ENCODE measurements around the gene ENTPD5. TPM values are rescaled to one million over a fixed set of nuclear protein-coding genes. Genes with fewer than 3 reads are reported as not detected.
"Not testable (repeated sequence)": the region's sequence is repeated elsewhere in the genome, so short reads cannot be mapped to it uniquely, and the experiment has no call there.

Gene ENTPD5
- total RNA-seq, 3 donors from 2014 or later, result 5.2 to 6.3 (median 5.9) TPM

DNA sequence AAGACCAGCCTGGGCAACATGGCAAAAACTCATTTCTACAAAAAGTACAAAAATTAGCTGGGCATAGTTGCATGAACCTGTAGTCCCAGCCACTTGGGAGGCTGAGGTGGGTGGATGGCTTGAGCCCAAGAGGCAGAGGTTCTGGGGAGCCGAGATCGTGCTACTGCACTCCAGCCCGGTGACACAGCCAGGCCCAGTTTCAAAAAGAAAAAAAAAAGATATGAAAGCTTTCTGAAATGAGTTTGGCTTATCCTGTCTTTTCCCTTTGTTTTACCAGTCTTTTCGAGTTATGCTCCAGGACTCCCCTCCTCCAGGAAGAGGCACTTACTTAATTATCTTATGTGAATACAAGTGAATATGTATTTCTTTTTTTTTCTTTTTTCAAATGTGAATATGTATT lies 3.3 kb upstream of the ENTPD5 start:
- ATAC-seq (no peak), DNase-seq (no peak)
- no peak overlapping the region for H3K4me3 Mint-ChIP-seq

DNA sequence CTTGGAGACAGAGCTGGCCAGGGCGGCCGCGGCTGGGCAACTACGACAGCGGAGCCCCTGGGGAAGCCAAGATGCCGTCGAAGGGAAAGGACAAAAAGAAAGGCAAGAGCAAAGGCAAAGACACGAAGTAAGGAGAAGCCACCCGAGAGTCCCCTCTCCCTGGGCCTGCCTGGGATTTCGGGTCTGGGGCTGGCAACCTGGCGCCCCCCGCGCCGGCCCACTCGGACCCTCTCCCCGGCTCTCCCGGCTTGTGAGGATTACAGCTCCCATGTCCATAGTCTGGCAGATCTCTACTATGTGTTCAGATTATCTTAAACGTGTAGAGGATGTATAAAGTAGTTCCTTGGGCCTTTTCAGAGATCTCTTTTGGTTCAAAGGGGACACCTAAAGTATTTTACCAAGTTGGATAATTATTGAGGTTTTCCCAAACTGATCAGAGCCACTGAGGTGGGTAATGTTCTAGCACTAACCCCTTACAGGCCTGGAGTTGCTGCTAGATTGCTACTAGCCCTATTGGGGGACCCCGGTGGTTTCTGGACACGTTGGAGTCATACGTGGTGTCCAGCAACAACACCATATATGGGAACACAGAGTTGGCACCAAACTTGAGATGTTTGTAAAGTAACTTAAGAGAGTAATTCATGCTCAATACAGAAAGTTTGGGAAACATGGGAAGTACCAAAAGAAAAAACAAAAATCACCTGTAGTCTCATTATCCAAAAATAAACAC lies 485 bp upstream of the ENTPD5 start:
- ATAC-seq, result no peak
- Mint-ChIP-seq H3K4me3 (peak overlapping the region; percentile 93), H3K27me3 (ENCODE audit: low read depth) (no peaks in the 10 kb centered on the region), H3K36me3 (ENCODE audit: insufficient read depth) (no peaks in the 10 kb centered on the region), H3K9me3 (no peaks in the 10 kb centered on the region), H3K4me1 (ENCODE audit: low read depth) (peaks cover 10% of the 10 kb centered on the region)
- no peak for DNase-seq

More for the DNA sequence above, 3.3 kb upstream of the ENTPD5 start:
- no peaks in the 10 kb centered on the region for H3K36me3 Mint-ChIP-seq (ENCODE audit: insufficient read depth)
- no peaks in the 10 kb centered on the region for H3K27me3 Mint-ChIP-seq (ENCODE audit: low read depth)
- H3K4me1 Mint-ChIP-seq (ENCODE audit: low read depth), result peaks cover 10% of the 10 kb centered on the region
- no peaks in the 10 kb centered on the region for H3K9me3 Mint-ChIP-seq

DNA sequence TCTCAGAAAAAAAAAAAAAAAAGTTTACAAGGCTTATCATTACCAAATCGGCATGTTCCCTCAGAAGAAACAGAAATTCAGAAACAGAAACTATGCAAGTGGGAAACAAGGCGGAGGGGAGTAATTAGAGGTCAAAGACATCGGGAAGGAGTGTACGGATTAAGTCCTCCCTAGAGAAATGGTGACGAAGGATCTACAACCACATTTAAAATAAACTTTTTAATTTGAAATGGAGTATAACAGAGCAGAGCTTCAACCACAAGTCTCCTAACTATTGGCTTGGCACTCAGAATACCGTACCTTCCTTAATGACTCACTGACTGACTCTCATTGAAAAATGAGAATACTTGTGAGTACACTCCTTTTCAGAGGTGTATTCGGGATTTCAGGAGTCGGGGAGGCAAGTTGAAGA lies 908 bp downstream of the ENTPD5 start:
- no peaks in the 10 kb centered on the region for H3K9me3 Mint-ChIP-seq
- no peaks in the 10 kb centered on the region for H3K27me3 Mint-ChIP-seq (ENCODE audit: low read depth)
- peaks cover 10% of the 10 kb centered on the region for H3K4me1 Mint-ChIP-seq (ENCODE audit: low read depth)
- DNase-seq, result no peak
- H3K36me3 Mint-ChIP-seq (ENCODE audit: insufficient read depth), result peaks cover 5% of the 10 kb centered on the region
- ATAC-seq, result peak; percentile 54
- peak overlapping the region; percentile 93 for H3K4me3 Mint-ChIP-seq

DNA sequence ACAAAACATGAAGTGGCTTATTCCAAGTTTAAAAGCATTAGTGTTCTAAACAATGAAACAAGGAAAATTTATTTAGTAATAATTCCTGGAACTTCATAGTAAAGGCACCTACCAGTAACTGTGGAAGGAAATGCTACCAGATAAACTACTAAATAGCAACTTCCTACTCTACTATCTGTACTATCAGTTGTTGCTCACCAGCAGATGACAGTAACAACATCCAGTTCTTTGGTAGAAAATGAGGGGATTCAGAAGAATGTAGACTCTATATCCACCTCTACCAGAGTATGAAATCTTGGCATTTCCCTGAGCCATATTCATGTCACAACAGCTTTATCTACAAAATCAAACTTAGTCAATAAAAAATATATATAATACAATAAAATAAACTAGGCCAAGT lies 3.1 kb downstream of the ENTPD5 start:
- Mint-ChIP-seq H3K4me3 (no peak overlapping the region), H3K9me3 (no peaks in the 10 kb centered on the region), H3K27me3 (ENCODE audit: low read depth) (no peaks in the 10 kb centered on the region), H3K36me3 (ENCODE audit: insufficient read depth) (peaks cover 13% of the 10 kb centered on the region), H3K4me1 (ENCODE audit: low read depth) (peaks cover 10% of the 10 kb centered on the region)
- DNase-seq (no peak), ATAC-seq (no peak)

DNA sequence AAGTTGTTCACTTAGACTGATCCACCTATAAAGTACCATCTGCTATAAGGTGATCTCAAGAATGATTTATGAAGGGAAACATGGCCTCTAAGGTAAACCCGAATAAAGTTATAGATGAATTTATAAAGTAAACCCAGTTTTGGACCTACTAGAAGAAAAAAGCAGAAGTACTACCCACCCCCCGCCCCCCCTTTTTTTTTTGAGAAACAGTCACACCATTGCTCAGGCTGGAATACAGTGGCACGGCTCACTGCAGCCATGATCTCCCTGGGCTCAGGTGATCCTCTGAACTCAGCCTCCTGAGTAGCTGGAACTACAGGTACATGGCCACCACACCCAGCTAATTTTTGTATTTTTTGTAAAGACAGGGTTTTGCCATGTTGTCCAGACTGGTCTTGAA lies 3.9 kb downstream of the ENTPD5 start:
- H3K27me3 Mint-ChIP-seq (ENCODE audit: low read depth), result no peaks in the 10 kb centered on the region
- DNase-seq (no peak), ATAC-seq (no peak)
- H3K36me3 Mint-ChIP-seq (ENCODE audit: insufficient read depth), result peaks cover 16% of the 10 kb centered on the region
- peaks cover 10% of the 10 kb centered on the region for H3K4me1 Mint-ChIP-seq (ENCODE audit: low read depth)
- H3K4me3 Mint-ChIP-seq, result no peak overlapping the region
- H3K9me3 Mint-ChIP-seq, result no peaks in the 10 kb centered on the region

DNA sequence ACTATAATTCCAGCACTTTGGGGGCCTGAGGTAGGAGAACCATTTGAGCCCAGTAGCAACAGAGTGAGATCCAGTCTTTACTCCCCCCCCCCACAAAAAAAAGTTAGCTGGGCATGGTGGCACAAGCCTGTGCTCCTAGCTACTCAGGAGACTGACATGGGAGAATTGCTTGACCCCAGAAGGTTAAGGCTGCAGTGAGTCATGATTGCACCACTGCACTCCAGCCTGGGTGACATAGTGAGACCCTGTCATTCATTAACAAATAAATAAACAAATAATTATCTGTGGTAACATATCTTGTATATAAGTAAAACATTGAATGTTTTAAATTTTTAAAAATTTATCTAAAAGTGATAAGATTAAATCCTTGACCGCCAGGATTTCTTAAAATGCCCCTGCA lies 4.8 kb downstream of the ENTPD5 start:
- Mint-ChIP-seq H3K36me3 (ENCODE audit: insufficient read depth) (peaks cover 16% of the 10 kb centered on the region), H3K9me3 (no peaks in the 10 kb centered on the region), H3K27me3 (ENCODE audit: low read depth) (no peaks in the 10 kb centered on the region), H3K4me1 (ENCODE audit: low read depth) (peaks cover 7% of the 10 kb centered on the region), H3K4me3 (no peak overlapping the region)
- no peak for ATAC-seq
- no peak for DNase-seq

DNA sequence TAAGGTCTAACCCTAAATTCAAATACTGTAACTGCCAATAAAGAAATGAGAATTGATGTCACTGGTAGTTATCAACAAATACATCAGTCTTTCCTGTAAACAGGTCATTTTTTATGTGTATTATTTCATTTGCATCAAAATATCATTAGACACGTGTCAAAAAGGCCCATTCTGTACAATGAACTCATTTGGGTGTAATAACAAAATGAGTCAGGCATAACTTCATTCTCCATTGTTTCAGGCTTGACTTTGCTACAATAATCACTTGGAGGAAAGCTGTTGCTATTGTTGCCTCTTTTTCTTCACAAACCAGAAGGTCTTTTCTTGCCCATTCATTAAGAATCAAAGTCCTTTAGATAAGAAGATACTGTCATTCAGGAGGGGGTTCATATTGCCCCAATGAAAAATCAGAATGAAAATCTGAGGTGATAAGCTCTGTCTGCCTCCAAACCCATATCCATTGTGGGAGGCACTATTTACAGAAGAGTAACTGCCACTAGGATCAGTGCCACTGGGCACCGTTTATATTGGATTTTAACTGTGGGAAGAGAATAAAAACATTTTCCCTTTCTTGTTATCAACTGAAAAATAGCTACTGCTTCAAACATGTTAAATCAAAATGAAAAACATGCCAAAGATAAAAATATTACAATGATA lies 10.1 kb downstream of the ENTPD5 start:
- H3K4me1 Mint-ChIP-seq (ENCODE audit: low read depth), result no peaks in the 10 kb centered on the region
- DNase-seq (no peak), ATAC-seq (no peak)
- H3K9me3 Mint-ChIP-seq, result no peaks in the 10 kb centered on the region
- H3K4me3 Mint-ChIP-seq, result no peak overlapping the region
- H3K27me3 Mint-ChIP-seq (ENCODE audit: low read depth), result no peaks in the 10 kb centered on the region
- peaks cover 17% of the 10 kb centered on the region for H3K36me3 Mint-ChIP-seq (ENCODE audit: insufficient read depth)

DNA sequence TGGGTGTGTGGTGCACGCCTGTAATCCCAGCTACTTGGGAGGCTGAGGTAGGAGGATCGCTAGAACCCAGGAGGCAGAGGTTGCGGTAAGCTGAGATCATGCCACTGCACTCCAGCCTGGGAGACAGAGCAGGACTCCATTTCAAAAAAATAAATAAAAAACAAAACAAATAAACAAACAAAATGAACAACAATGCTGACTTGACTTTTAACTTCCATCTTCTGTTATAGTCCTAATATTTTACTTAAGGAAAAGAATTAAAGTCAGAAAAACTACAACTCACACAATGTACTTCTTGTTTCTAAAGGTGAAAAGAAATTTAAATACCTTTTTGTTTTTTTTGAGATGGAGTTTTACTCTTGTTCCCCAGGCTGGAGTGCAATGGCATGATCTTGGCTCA lies 13.4 kb downstream of the ENTPD5 start:
- not testable (repeated sequence) for DNase-seq; H3K9me3 Mint-ChIP-seq; H3K36me3 Mint-ChIP-seq (ENCODE audit: insufficient read depth); H3K4me1 Mint-ChIP-seq (ENCODE audit: low read depth); H3K27me3 Mint-ChIP-seq (ENCODE audit: low read depth); H3K4me3 Mint-ChIP-seq; ATAC-seq

DNA sequence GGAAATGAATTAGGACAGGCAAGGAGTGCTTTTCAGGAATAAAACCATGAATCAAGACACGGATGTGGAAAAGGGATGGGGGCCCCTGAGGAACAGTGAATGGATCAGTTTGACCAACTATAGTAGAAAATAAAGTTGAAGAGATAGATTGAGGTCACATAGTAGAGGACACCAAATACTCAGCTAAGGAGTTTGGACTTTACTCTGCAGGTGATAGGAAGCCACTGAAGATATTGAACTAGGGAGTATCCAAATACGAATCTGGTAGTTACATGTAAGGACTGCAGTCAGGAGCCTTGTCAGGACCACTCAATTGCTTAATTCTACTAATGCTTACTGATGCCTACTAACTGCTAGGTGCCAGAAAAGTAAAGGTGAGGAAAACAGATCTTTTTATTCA lies 20.4 kb downstream of the ENTPD5 start:
- H3K36me3 Mint-ChIP-seq (ENCODE audit: insufficient read depth), result peaks cover 18% of the 10 kb centered on the region
- no peak overlapping the region for H3K4me3 Mint-ChIP-seq
- H3K9me3 Mint-ChIP-seq, result no peaks in the 10 kb centered on the region
- ATAC-seq (no peak), DNase-seq (no peak)
- H3K4me1 Mint-ChIP-seq (ENCODE audit: low read depth), result no peaks in the 10 kb centered on the region
- H3K27me3 Mint-ChIP-seq (ENCODE audit: low read depth), result no peaks in the 10 kb centered on the region

DNA sequence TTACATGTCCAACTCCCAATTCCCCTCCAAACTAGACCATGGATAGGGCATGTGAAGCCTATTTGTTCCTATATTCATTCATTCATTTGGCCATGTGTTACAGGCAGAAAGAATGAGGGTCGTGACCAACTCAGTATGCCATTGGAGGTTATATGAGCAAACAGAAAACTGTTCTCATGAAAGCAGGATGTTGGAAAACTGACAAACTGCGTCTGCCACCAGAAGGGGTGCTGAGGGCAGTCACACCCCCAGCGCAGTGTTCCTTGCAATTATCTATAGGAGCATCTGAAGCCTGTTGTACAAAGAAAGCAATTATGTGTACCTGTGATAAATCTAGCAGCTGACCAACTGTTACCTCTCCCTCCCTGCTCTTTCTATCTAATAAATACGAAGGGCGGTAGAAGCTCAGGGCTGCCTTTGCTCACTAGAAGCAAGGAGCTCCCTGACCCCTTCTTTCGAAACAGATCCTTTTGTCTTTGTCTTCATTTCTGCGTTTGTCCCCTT lies 21.1 kb downstream of the ENTPD5 start:
- H3K4me3 Mint-ChIP-seq, result no peak overlapping the region
- no peaks in the 10 kb centered on the region for H3K27me3 Mint-ChIP-seq (ENCODE audit: low read depth)
- DNase-seq (no peak), ATAC-seq (no peak)
- no peaks in the 10 kb centered on the region for H3K4me1 Mint-ChIP-seq (ENCODE audit: low read depth)
- H3K36me3 Mint-ChIP-seq (ENCODE audit: insufficient read depth), result peaks cover 16% of the 10 kb centered on the region
- no peaks in the 10 kb centered on the region for H3K9me3 Mint-ChIP-seq

DNA sequence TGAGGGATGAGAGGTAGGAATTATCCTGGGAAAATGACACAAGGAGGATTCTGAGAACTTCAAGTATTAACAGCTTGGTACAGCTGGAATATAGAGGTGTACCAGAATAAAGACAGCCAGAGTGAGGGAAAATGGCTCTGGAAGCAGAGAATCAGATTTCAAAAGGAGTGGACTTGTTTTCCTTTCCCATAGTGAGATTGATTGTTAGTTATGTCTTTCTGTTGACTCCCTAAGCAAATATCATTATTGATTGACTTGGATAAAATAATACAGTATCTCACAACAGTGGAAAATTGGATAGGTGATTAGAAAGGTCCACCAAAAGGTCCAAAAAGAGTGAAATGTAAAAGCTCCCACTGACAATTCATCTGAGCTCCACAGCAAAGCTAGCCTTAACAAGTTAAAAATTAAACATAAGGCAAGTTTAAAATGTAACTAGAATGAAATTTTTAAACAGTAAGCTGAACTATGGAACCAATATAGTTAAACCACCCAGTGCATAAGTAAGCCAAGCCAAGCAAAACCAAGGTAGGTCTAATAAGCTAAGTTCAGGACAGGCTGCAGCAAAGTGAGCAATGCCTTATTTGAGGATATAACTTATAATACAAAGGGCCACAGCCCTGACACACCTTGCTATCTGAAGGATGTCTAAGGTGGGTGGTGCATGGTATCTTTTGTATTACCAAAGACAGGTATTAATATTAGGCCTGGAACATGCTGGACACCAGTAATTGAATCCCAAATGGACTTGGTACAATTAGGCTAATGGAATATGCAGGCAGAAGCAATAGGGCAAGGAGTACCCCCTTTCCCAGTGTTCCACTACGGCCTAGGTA lies 21.8 kb downstream of the ENTPD5 start:
- Mint-ChIP-seq H3K4me1 (ENCODE audit: low read depth) (no peaks in the 10 kb centered on the region), H3K27me3 (ENCODE audit: low read depth) (no peaks in the 10 kb centered on the region), H3K9me3 (no peaks in the 10 kb centered on the region), H3K36me3 (ENCODE audit: insufficient read depth) (peaks cover 13% of the 10 kb centered on the region), H3K4me3 (no peak overlapping the region)
- no peak for ATAC-seq
- no peak for DNase-seq

DNA sequence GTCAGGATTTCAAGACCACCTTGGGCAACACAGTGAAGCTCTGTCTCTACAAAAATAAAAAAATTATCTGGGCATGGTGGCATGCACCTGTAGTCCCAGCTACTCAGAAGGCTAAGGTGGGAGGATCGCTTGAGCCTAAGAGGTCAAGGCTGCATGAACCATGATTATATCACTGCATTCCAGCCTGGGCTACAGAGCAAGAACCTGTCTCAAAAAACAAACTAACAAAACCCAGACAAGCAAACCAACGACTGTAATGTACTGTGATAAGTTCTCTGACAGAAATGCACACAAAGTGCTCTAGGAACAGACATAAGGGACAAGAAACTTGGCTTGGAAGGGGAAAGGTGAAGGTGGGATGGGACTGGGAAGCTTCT lies 22.4 kb downstream of the ENTPD5 start:
- Mint-ChIP-seq H3K4me1 (ENCODE audit: low read depth) (no peaks in the 10 kb centered on the region), H3K9me3 (no peaks in the 10 kb centered on the region), H3K4me3 (no peak overlapping the region), H3K36me3 (ENCODE audit: insufficient read depth) (peaks cover 13% of the 10 kb centered on the region), H3K27me3 (ENCODE audit: low read depth) (no peaks in the 10 kb centered on the region)
- no peak for ATAC-seq
- DNase-seq, result no peak

DNA sequence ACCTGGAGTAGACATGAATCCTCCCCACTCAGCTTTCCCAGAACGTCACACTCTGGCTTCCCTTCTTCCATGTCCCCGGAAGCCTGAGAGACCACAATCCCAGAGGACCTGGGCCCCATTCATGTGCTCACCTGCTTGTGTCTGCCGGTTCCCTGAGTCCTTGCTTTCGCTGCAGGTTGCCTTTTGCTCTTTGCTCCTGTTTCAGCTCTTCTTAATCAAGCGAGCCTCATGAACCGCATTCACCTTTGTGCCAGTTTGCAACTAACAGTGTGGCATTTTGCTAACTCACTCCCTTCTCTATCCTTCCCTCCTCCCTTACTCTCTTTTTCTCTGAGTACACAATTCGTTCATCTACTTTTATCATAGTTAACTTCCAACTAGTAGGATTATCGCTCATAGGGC lies 23.1 kb downstream of the ENTPD5 start:
- Mint-ChIP-seq H3K4me3 (no peak overlapping the region), H3K4me1 (ENCODE audit: low read depth) (no peaks in the 10 kb centered on the region), H3K9me3 (no peaks in the 10 kb centered on the region), H3K36me3 (ENCODE audit: insufficient read depth) (peaks cover 13% of the 10 kb centered on the region), H3K27me3 (ENCODE audit: low read depth) (no peaks in the 10 kb centered on the region)
- DNase-seq (no peak), ATAC-seq (no peak)

DNA sequence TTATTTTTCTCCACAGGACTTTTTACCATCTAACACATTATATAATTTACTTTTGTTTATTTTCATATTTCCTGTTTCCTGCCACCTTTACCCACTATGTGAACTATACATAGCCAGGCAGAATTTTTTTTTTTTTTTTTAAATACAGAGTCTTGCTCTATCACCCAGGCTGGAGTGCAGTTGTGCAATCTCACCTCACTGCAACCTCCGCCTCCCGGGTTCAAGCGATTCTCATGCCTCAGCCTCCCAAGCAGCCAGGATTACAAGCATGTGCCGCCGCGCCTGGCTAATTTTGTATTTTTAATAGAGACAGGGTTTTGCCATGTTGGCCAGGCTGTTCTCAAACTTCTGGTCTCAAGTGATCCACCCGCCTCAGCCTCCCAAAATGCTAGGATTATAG lies 24.2 kb downstream of the ENTPD5 start:
- ATAC-seq; H3K4me3 Mint-ChIP-seq; H3K27me3 Mint-ChIP-seq (ENCODE audit: low read depth); H3K4me1 Mint-ChIP-seq (ENCODE audit: low read depth); DNase-seq; H3K9me3 Mint-ChIP-seq: not testable (repeated sequence)
- H3K36me3 Mint-ChIP-seq (ENCODE audit: insufficient read depth), result peaks cover 11% of the 10 kb centered on the region
